ENCODE data around the gene EPHB1.

DNA sequence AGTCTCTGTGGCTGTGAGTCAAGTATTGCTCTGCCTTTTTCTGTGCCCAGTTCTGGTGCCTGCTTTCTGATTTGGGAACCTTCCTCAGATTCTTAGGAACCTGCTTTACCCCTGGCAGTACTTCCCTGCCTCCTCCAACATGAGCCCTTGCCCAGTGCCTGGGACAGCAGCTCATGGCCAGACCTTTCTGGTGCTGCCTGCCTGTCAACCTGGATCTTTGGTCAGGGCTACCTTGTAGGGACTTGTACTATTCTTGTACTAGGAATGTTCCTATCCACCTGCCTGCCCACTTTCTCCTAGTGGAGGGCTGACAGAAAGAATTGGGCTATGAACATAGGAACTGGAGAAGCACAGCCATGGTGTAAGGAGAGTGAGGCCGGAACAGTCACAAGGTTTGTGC is 28.8 kb upstream of the EPHB1 start:
- TF ChIP-seq, protein P1, sequence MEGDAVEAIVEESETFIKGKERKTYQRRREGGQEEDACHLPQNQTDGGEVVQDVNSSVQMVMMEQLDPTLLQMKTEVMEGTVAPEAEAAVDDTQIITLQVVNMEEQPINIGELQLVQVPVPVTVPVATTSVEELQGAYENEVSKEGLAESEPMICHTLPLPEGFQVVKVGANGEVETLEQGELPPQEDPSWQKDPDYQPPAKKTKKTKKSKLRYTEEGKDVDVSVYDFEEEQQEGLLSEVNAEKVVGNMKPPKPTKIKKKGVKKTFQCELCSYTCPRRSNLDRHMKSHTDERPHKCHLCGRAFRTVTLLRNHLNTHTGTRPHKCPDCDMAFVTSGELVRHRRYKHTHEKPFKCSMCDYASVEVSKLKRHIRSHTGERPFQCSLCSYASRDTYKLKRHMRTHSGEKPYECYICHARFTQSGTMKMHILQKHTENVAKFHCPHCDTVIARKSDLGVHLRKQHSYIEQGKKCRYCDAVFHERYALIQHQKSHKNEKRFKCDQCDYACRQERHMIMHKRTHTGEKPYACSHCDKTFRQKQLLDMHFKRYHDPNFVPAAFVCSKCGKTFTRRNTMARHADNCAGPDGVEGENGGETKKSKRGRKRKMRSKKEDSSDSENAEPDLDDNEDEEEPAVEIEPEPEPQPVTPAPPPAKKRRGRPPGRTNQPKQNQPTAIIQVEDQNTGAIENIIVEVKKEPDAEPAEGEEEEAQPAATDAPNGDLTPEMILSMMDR (IDR thresholded peaks at IDR 0.05) = no peak
- TF ChIP-seq POLR2A (IDR thresholded peaks at IDR 0.05) = no peak
- TF ChIP-seq POLR2AphosphoS5 (IDR thresholded peaks at IDR 0.05) = no peak
